IMR-90 (cell line): Measurements from ENCODE around the gene HOXB7. TPM values are rescaled to one million over a fixed set of nuclear protein-coding genes. Genes with fewer than 3 reads are reported as not detected.

Experiments
- ATAC-seq: fragments of 200-7000 bp; cut with Tn5 transposase; 2 replicates; pipeline ENCODE4 v1.9.1; 2020; ENCODE audit warnings: low read depth, mild to moderate bottlenecking, moderate library complexity
- BruUV-seq: library from RNA; stranded (reverse); fragments of 400-500 nt; replicated peaks from 2 replicates; lab custom pipeline; 2021; lab: Mats Ljungman, UMichigan
- CTCF ChIA-PET: fragments of 300-600 bp; formaldehyde crosslinking; extraction: SDS; loops from one replicate; lab custom pipeline; 2021; ENCODE audit warnings: antibody characterized with exemption; lab: Yijun Ruan, JAX
- POLR2A ChIA-PET: fragments of 300-600 bp; sonication (Branson Sonifier 250); formaldehyde crosslinking; loops from one replicate; lab custom pipeline; 2022; ENCODE audit warnings: antibody characterized with exemption; ENCODE audit not compliant: unreplicated experiment; lab: Charles Lee
- DNase-seq: peaks from one replicate; pipeline ENCODE4 v3.0.0; 2013
- H2AFZ ChIP-seq: replicated peaks from 2 replicates; pipeline ENCODE3; 2013; ENCODE audit warnings: low read length, mild to moderate bottlenecking; ENCODE audit not compliant: poor library complexity
- H2AK5ac ChIP-seq: 2 replicates; pipeline ENCODE4 v1.6.1; 2013; ENCODE audit warnings: low read depth, low read length, inconsistent platforms
- H2AK9ac ChIP-seq: replicated peaks from 2 replicates; pipeline ENCODE3; 2013; ENCODE audit warnings: mild to moderate bottlenecking, low read depth, low read length, moderate library complexity; ENCODE audit not compliant: poor library complexity
- H2BK120ac ChIP-seq: 2 replicates; pipeline ENCODE4 v1.6.1; 2013; ENCODE audit warnings: low read depth, low read length, inconsistent platforms
- H2BK15ac ChIP-seq: 3 replicates; pipeline ENCODE4 v1.6.1; 2013; ENCODE audit warnings: low read depth, low read length, inconsistent platforms
- H2BK20ac ChIP-seq: 2 replicates; pipeline ENCODE4 v1.6.1; 2013; ENCODE audit warnings: low read depth, mild to moderate bottlenecking, inconsistent platforms, low read length, moderate library complexity
- H2BK5ac ChIP-seq: 2 replicates; pipeline ENCODE4 v1.6.1; 2013; ENCODE audit warnings: mild to moderate bottlenecking, low read depth, low read length, inconsistent platforms; ENCODE audit not compliant: poor library complexity, severe bottlenecking
- H3K14ac ChIP-seq: replicated peaks from 2 replicates; pipeline ENCODE4 v1.6.1; 2013; ENCODE audit warnings: low read depth, low read length, inconsistent platforms
- H3K18ac ChIP-seq: 2 replicates; pipeline ENCODE4 v1.6.1; 2013; ENCODE audit warnings: low read depth, low read length, control low read depth
- H3K23ac ChIP-seq: 2 replicates; pipeline ENCODE4 v1.6.1; 2013; ENCODE audit warnings: low read depth, low read length, inconsistent platforms
- H3K27ac ChIP-seq: 2 replicates; pipeline ENCODE4 v1.5.1; 2013; ENCODE audit warnings: mild to moderate bottlenecking, control low read depth, low read length; ENCODE audit not compliant: insufficient read depth
- H3K27me3 ChIP-seq: 2 replicates; pipeline ENCODE4 v1.6.1; 2013; ENCODE audit warnings: low read length; ENCODE audit not compliant: control insufficient read depth, insufficient read depth
- H3K36me3 ChIP-seq: 2 replicates; pipeline ENCODE4 v1.6.1; 2013; ENCODE audit warnings: low read length, mixed read lengths; ENCODE audit not compliant: control insufficient read depth, insufficient read depth
- H3K4ac ChIP-seq: 2 replicates; pipeline ENCODE4 v1.6.1; 2013; ENCODE audit warnings: low read depth, low read length, inconsistent platforms
- H3K4me1 ChIP-seq: 2 replicates; pipeline ENCODE4 v1.6.1; 2013; ENCODE audit warnings: low read length, mixed read lengths; ENCODE audit not compliant: control insufficient read depth, insufficient read depth
- H3K4me2 ChIP-seq: 2 replicates; pipeline ENCODE4 v1.6.1; 2013; ENCODE audit warnings: low read depth, mild to moderate bottlenecking, control low read depth, low read length, moderate library complexity
- H3K4me3 ChIP-seq: 2 replicates; pipeline ENCODE4 v1.5.1; 2013; ENCODE audit warnings: low read depth, mild to moderate bottlenecking, control low read depth, low read length, moderate library complexity; ENCODE audit not compliant: insufficient read depth
- H3K56ac ChIP-seq: 2 replicates; pipeline ENCODE4 v1.6.1; 2013; ENCODE audit warnings: low read length, inconsistent platforms; ENCODE audit not compliant: insufficient read depth; ENCODE audit errors: extremely low read depth
- H3K79me1 ChIP-seq, 2 experiments: 2 replicates each; pipeline ENCODE4 v1.6.1; 2013; ENCODE audit warnings: low read length in 2 of 2, inconsistent platforms in 1 of 2, low read depth in 1 of 2
- H3K9ac ChIP-seq: 2 replicates; pipeline ENCODE4 v1.6.1; 2013; ENCODE audit warnings: low read depth, low read length, control low read depth
- H3K9me1 ChIP-seq: 2 replicates; pipeline ENCODE4 v1.6.1; 2013; ENCODE audit warnings: low read length, inconsistent platforms; ENCODE audit not compliant: insufficient read depth
- H3K9me3 ChIP-seq: 2 replicates; pipeline ENCODE4 v1.6.1; 2013; ENCODE audit warnings: low read length; ENCODE audit not compliant: control insufficient read depth, insufficient read depth
- H4K20me1 ChIP-seq: 2 replicates; pipeline ENCODE4 v1.6.1; 2013; ENCODE audit warnings: low read length, inconsistent platforms; ENCODE audit not compliant: insufficient read depth
- H4K5ac ChIP-seq: 2 replicates; pipeline ENCODE4 v1.6.1; 2013; ENCODE audit warnings: mild to moderate bottlenecking, low read depth, low read length, control low read depth
- H4K8ac ChIP-seq, 2 experiments: 2 replicates each; pipeline ENCODE4 v1.6.1; 2013; ENCODE audit warnings: low read depth in 2 of 2, low read length in 2 of 2, control low read depth in 1 of 2, inconsistent platforms in 1 of 2
- H4K91ac ChIP-seq: 2 replicates; pipeline ENCODE4 v1.6.1; 2013; ENCODE audit warnings: low read depth, low read length, inconsistent platforms; ENCODE audit not compliant: insufficient read depth
- BHLHE40 ChIP-seq: fragments of 150-350 bp; IDR thresholded peaks from 2 replicates; pipeline ENCODE4 v1.6.1; 2016; ENCODE audit warnings: mild to moderate bottlenecking, low read depth, low read length
- CEBPB ChIP-seq: IDR thresholded peaks from 2 replicates; pipeline ENCODE4 v1.6.1; 2012; ENCODE audit warnings: low read depth, low read length, improper control_type of control experiment
- CHD1 ChIP-seq: IDR thresholded peaks from 2 replicates; pipeline ENCODE4 v1.6.1; 2012; ENCODE audit warnings: low read depth, low read length, improper control_type of control experiment
- MAFK ChIP-seq: IDR thresholded peaks from 2 replicates; pipeline ENCODE4 v1.6.1; 2012; ENCODE audit warnings: low read depth, low read length, improper control_type of control experiment
- MAZ ChIP-seq: IDR thresholded peaks from 2 replicates; pipeline ENCODE4 v1.6.1; 2012; ENCODE audit warnings: low read depth, mild to moderate bottlenecking, low read length, improper control_type of control experiment, moderate library complexity, borderline replicate concordance
- MXI1 ChIP-seq: IDR thresholded peaks from 2 replicates; pipeline ENCODE4 v1.6.1; 2012; ENCODE audit warnings: low read depth, mild to moderate bottlenecking, low read length, moderate library complexity, borderline replicate concordance
- NFE2L2 ChIP-seq: fragments of 150-350 bp; IDR thresholded peaks from 2 replicates; pipeline ENCODE4 v1.6.1; 2016; ENCODE audit warnings: low read depth, mild to moderate bottlenecking, low read length
- POLR2A ChIP-seq: IDR thresholded peaks from 2 replicates; pipeline ENCODE4 v1.6.1; 2012; ENCODE audit warnings: mild to moderate bottlenecking, low read depth, low read length
- RAD21 ChIP-seq: IDR thresholded peaks from 2 replicates; pipeline ENCODE4 v1.6.1; 2012; ENCODE audit warnings: low read length, improper control_type of control experiment
- RCOR1 ChIP-seq: IDR thresholded peaks from 2 replicates; pipeline ENCODE4 v1.6.1; 2012; ENCODE audit warnings: mild to moderate bottlenecking, low read length, improper control_type of control experiment; ENCODE audit not compliant: insufficient replicate concordance
- RFX5 ChIP-seq: IDR thresholded peaks from 2 replicates; pipeline ENCODE4 v1.8.0; 2012; ENCODE audit warnings: low read depth, mild to moderate bottlenecking, low read length, moderate library complexity
- WGBS, 2 experiments: methylation state at CpG; one replicate each; pipeline versions ENCODE4 v1.1.5 to v1.1.7; 2013; ENCODE audit warnings: missing lambda C conversion rate in 2 of 2; ENCODE audit not compliant: insufficient read length in 1 of 2; ENCODE audit errors: extremely low coverage in 2 of 2; 5-methylcytosine and 5-hydroxymethylcytosine counted together
- dilution Hi-C: fragments of 300-500 bp; cut with HindIII; formaldehyde crosslinking; loops from one replicate; pipeline ENCODE4 v1.14.3; 2018; ENCODE audit warnings: low sequenced_read_pairs; ENCODE audit not compliant: unreplicated experiment
- in situ Hi-C: fragments of 300-500 bp; cut with MboI; formaldehyde crosslinking; loops from 3 replicates; pipeline ENCODE4 v1.14.3; 2019; ENCODE audit warnings: low sequenced_read_pairs, inconsistent platforms, mixed read lengths
- intact Hi-C: fragments of 100-400 bp; cut with micrococcal nuclease; formaldehyde crosslinking; loops from 2 replicates; pipeline ENCODE4 v1.10.0; 2022
- polyA plus RNA-seq, 3 experiments: library from polyadenylated mRNA; depleted of rRNA; stranded (reverse); fragments of >200 nt; gene quantifications; 2 replicates each; pipeline ENCODE4 v1.2.3, GENCODE V29; 2012; ENCODE audit warnings: low replicate concordance in 1 of 3
- total RNA-seq: library from RNA; depleted of rRNA; stranded (reverse); fragments of >200 nt; gene quantifications from 2 replicates; pipeline ENCODE4 v1.2.3, GENCODE V29; 2012
- TF ChIP-seq, protein P1 (sequence below): fragments of 150-350 bp; IDR thresholded peaks from 2 replicates; pipeline ENCODE4 v1.6.1; 2017; ENCODE audit warnings: mild to moderate bottlenecking, antibody characterized with exemption, low read length, low read depth
- TF ChIP-seq, protein P2 (sequence below): fragments of 150-350 bp; IDR thresholded peaks from 2 replicates; pipeline ENCODE4 v1.6.1; 2016; ENCODE audit warnings: low read depth, mild to moderate bottlenecking, low read length, moderate library complexity, borderline replicate concordance

Gene HOXB7
- total and polyA plus RNA-seq, 2 of the 4 experiments (the other 2 are of a cell fraction) = 1.8 to 6.7 TPM

DNA sequence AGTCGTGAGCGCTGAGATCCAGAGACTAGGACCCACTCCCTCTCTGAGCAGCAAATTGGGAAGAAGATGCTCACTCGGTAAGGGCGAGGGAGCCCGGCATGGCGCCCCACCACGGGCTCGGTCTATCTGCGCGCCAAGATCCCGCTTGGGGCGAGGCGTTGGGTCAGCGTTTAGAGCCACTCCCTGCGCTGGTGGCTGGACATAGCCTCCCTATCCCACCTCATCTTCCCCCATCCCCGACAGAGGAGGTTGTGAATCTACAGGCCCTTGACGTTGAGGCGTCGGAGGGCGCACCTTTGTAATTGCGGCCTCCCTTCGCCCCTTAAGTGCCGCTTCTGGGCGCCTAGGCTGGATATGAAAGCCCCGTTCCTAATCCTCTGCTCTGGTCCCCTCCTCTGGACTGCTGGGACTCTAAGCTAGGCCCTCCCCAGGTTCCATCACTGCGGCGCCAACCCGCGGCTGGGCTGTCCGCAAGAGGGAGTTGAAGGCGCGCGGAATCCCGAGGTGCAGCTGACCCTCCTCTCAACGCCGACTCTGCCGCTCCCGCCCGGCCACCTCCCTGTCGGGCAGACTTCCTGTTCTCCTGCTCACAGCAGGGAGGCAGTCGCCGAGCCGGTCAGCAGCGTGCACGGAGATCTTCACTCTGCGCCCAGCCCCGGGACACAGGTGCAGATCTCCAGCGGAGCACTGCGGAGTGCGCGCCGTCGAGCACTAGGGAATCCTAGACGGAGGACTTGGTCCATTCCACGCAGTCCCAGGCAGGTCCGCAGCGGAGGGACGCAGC lies 31.4 kb upstream of the HOXB7 start (continued):
- TF ChIP-seq RAD21 = no peak
- no peak for TF ChIP-seq MAFK
- TF ChIP-seq BHLHE40 = no peak
- TF ChIP-seq, protein P1, sequence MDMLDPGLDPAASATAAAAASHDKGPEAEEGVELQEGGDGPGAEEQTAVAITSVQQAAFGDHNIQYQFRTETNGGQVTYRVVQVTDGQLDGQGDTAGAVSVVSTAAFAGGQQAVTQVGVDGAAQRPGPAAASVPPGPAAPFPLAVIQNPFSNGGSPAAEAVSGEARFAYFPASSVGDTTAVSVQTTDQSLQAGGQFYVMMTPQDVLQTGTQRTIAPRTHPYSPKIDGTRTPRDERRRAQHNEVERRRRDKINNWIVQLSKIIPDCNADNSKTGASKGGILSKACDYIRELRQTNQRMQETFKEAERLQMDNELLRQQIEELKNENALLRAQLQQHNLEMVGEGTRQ = no peak

DNA sequence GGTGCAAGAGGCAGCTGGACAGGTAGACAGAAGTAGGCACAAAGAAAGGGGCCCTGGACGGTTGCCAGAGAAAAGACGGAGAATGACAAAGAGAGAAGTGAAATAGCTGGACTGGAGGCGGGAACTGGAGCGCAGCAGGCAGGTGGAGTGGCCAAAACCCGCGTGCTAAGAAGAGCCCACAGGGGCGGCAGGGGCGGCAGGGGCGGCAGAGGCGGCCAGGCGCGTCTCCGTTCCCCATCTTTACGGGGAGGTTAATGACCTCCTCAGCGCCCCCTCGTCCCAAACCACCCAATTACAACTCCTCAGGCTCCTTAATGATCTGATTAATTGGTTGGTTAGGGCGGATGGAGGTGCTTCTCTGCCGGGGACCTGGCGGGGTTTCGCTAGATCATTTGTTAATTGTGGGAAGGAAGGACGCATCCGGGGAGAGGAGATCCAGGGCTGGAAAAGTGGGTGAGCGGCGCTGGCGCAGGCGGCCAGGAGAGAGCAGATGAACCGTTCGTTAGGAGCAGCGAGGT lies 30.8 kb upstream of the HOXB7 start:
- H3K9me3 ChIP-seq = peaks cover 11% of the 10 kb centered on the region
- DNase-seq = no peak
- CTCF ChIA-PET = no interaction called here
- H2AFZ ChIP-seq = no peak overlapping the region
- POLR2A ChIA-PET = no interaction called here
- H3K4me3 ChIP-seq = no peak overlapping the region
- no peak overlapping the region for H4K5ac ChIP-seq
- no peaks in the 10 kb centered on the region for H3K9me1 ChIP-seq
- H3K4me1 ChIP-seq = no peaks in the 10 kb centered on the region
- no peak overlapping the region for H3K18ac ChIP-seq
- no peak overlapping the region for H2BK5ac ChIP-seq
- no peak overlapping the region for H4K8ac ChIP-seq
- H3K36me3 ChIP-seq = no peaks in the 10 kb centered on the region
- H4K91ac ChIP-seq = no peak overlapping the region
- H3K79me1 ChIP-seq = no peaks in the 10 kb centered on the region
- ATAC-seq = no peak
- 11% methylated on average over 5 of the region's 29 CpGs; no CpG with 5 or more reads in 1 of the 2 experiments for WGBS, 2 experiments
- intact Hi-C loops (no loop called here), dilution Hi-C loops (no loop called here), in situ Hi-C loops (loop anchor here (10.0 kb wide), 1 partner anchor 63 kb away; no protein-coding TSS in a partner anchor)
- no peak overlapping the region for H3K56ac ChIP-seq
- H3K4ac ChIP-seq = no peak overlapping the region
- H2AK9ac ChIP-seq = no peak overlapping the region
- peaks cover 100% of the 10 kb centered on the region for H3K27me3 ChIP-seq
- H4K20me1 ChIP-seq = no peaks in the 10 kb centered on the region
- H3K14ac ChIP-seq = no peak overlapping the region
- no peak overlapping the region for H3K4me2 ChIP-seq
- H2AK5ac ChIP-seq = no peak overlapping the region
- no peak overlapping the region for H3K9ac ChIP-seq
- H2BK15ac ChIP-seq = no peak overlapping the region
- BruUV-seq = no TSS peak
- no peak overlapping the region for H3K27ac ChIP-seq
- no peak overlapping the region for H2BK20ac ChIP-seq
- no peak overlapping the region for H2BK120ac ChIP-seq
- no peak overlapping the region for H3K23ac ChIP-seq
- TF ChIP-seq CHD1 = no peak
- TF ChIP-seq RCOR1 = no peak
- TF ChIP-seq NFE2L2 = no peak
- TF ChIP-seq MXI1 = no peak
- no peak for TF ChIP-seq MAFK
- no peak for TF ChIP-seq MAZ
- no peak for TF ChIP-seq CEBPB
- no peak for TF ChIP-seq BHLHE40
- TF ChIP-seq RAD21 = no peak
- no peak for TF ChIP-seq POLR2A
- TF ChIP-seq, protein P2, sequence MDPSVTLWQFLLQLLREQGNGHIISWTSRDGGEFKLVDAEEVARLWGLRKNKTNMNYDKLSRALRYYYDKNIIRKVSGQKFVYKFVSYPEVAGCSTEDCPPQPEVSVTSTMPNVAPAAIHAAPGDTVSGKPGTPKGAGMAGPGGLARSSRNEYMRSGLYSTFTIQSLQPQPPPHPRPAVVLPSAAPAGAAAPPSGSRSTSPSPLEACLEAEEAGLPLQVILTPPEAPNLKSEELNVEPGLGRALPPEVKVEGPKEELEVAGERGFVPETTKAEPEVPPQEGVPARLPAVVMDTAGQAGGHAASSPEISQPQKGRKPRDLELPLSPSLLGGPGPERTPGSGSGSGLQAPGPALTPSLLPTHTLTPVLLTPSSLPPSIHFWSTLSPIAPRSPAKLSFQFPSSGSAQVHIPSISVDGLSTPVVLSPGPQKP = no peak
- TF ChIP-seq RFX5 = no peak
